HL-60 (cell line): ENCODE data around the gene NBEAL1.
"Not testable (repeated sequence)": the region's sequence is repeated elsewhere in the genome, so short reads cannot be mapped to it uniquely, and the experiment has no call there.

Source experiments
- DNase-seq, 2 experiments: peaks; one replicate each; pipeline ENCODE4 v3.0.0-alpha.2; 2010 to 2020; ENCODE audit warnings: low read depth in 1 of 2, low spot score in 1 of 2
- H3K27ac ChIP-seq: fragments of 250-450 bp; sonication (Bioruptor Pico); replicated peaks from 2 replicates; pipeline ENCODE4 v1.5.1; 2020; ENCODE audit warnings: mild to moderate bottlenecking, moderate library complexity
- H3K27me3 ChIP-seq: fragments of 250-450 bp; sonication (Bioruptor Pico); 2 replicates; pipeline ENCODE4 v1.5.1; 2021; ENCODE audit warnings: mild to moderate bottlenecking, moderate library complexity; ENCODE audit not compliant: insufficient read depth, poor library complexity, severe bottlenecking
- H3K4me3 ChIP-seq: replicated peaks from 2 replicates; pipeline ENCODE4 v1.5.1; 2011; ENCODE audit warnings: mild to moderate bottlenecking, control low read depth, low read length; ENCODE audit not compliant: insufficient read depth
- GABPA ChIP-seq: IDR thresholded peaks from 2 replicates; pipeline ENCODE4 v1.6.1; 2012; ENCODE audit warnings: low read depth
- POLR2AphosphoS5 ChIP-seq: IDR thresholded peaks from 2 replicates; pipeline ENCODE4 v1.6.1; 2012; ENCODE audit warnings: low read depth
- SPI1 ChIP-seq: IDR thresholded peaks from 2 replicates; pipeline ENCODE4 v1.6.1; 2012; ENCODE audit warnings: low read depth, mild to moderate bottlenecking, borderline replicate concordance
- long read RNA-seq: library from polyadenylated mRNA; unstranded; transcript quantifications from one replicate; pipeline ENCODE4 v2.0.0, GENCODE V29; 2020
- TF ChIP-seq, protein P1 (sequence below): IDR thresholded peaks from 2 replicates; pipeline ENCODE4 v1.6.1; 2012; ENCODE audit warnings: low read depth; ENCODE audit not compliant: insufficient replicate concordance
- TF ChIP-seq, protein P2 (sequence below): IDR thresholded peaks from one replicate; pipeline ENCODE4 v1.5.1; 2011; ENCODE audit warnings: low read length, control low read depth, inconsistent platforms; ENCODE audit not compliant: insufficient read depth

Gene NBEAL1
- long read RNA-seq, partial matches to known transcripts, result 2 of 3 reads
- long read RNA-seq, other reads (novel, unspliced or antisense), result 1 of 3 reads

DNA sequence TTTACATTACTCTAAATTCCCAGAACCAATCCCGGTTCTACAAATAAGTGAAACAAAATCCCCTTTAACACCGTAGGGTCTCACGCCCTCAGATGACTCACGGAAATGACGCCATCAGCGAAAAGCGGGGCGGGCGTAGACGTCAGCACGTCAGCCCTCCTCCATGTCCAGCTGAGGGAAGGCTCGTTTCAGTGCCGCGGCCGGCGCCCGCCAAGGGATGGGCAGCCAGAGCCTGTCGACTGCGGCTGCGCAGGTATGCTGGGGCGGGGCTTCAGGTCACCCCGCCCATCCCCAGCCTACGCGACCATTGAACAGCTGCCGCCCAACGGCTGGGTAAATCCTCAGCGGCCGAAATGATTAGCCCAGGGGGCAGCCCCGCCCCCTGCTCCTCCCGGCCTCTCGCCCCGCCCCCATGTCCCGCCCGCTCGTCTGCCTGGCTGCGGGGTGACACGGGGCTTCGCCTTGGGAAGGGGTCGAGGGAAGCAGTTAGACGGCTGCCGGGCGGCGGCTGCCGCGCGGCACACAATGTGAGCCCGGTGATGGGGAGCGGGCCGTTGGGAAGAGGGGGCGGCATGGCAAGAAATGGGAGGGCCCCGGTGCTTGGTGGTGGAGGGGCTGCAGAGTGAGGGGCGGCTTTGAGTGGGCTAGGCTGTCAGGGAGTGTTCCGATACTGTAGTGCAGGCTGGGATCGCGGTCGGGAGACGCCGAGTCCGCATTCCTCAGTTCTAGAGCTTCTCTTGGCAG lies at the start of gene NBEAL1:
TSS of gene NBEAL1 (plus strand) at position 420 of the 744 bp plus-strand sequence. CDS start 1,510 bp downstream, outside the sequence.
- TF ChIP-seq, protein P1, sequence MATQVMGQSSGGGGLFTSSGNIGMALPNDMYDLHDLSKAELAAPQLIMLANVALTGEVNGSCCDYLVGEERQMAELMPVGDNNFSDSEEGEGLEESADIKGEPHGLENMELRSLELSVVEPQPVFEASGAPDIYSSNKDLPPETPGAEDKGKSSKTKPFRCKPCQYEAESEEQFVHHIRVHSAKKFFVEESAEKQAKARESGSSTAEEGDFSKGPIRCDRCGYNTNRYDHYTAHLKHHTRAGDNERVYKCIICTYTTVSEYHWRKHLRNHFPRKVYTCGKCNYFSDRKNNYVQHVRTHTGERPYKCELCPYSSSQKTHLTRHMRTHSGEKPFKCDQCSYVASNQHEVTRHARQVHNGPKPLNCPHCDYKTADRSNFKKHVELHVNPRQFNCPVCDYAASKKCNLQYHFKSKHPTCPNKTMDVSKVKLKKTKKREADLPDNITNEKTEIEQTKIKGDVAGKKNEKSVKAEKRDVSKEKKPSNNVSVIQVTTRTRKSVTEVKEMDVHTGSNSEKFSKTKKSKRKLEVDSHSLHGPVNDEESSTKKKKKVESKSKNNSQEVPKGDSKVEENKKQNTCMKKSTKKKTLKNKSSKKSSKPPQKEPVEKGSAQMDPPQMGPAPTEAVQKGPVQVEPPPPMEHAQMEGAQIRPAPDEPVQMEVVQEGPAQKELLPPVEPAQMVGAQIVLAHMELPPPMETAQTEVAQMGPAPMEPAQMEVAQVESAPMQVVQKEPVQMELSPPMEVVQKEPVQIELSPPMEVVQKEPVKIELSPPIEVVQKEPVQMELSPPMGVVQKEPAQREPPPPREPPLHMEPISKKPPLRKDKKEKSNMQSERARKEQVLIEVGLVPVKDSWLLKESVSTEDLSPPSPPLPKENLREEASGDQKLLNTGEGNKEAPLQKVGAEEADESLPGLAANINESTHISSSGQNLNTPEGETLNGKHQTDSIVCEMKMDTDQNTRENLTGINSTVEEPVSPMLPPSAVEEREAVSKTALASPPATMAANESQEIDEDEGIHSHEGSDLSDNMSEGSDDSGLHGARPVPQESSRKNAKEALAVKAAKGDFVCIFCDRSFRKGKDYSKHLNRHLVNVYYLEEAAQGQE, result no peak
- TF ChIP-seq, protein P2, sequence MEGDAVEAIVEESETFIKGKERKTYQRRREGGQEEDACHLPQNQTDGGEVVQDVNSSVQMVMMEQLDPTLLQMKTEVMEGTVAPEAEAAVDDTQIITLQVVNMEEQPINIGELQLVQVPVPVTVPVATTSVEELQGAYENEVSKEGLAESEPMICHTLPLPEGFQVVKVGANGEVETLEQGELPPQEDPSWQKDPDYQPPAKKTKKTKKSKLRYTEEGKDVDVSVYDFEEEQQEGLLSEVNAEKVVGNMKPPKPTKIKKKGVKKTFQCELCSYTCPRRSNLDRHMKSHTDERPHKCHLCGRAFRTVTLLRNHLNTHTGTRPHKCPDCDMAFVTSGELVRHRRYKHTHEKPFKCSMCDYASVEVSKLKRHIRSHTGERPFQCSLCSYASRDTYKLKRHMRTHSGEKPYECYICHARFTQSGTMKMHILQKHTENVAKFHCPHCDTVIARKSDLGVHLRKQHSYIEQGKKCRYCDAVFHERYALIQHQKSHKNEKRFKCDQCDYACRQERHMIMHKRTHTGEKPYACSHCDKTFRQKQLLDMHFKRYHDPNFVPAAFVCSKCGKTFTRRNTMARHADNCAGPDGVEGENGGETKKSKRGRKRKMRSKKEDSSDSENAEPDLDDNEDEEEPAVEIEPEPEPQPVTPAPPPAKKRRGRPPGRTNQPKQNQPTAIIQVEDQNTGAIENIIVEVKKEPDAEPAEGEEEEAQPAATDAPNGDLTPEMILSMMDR, result no peak
- no peak for TF ChIP-seq GABPA
- no peak for TF ChIP-seq SPI1
- TF ChIP-seq POLR2AphosphoS5, result peak; percentile 29; the same call in 1 of the 2 replicates
- DNase-seq, result peak; percentile 90 to 97
- peak within 1 kb of the TSS; percentile 78 for H3K27ac ChIP-seq

DNA sequence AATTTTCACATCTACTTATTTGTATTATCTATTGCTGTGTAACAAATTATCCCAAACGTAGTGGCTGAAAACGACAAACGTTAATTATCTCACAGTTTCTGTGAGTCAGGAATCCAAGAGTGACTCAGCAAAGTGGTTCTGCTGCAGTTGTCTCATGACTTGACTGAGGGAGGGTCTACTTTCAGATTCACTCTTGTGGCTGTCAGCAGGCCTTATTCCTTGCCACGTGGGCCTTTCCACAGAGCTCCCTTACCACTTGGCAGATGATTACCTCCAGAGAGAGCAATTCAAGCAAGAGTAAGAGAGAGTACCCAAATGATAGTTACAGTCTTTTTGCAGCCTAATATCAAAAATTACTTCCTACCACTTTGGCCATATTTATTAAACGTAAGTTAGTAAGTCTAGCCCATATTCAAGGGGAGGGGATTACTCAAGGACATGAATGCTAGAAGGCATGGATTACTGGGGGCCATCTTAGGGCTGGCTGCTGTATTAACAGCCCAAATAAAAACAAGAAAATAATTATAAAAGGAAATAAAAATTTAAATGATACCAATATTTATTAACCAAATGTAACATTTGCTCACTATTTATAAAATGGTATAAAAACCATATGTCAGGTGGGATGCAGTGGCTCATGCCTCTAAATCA lies 48.7 kb upstream of the NBEAL1 start:
- TF ChIP-seq GABPA (no peak), SPI1 (no peak), POLR2AphosphoS5 (no peak)
- TF ChIP-seq, protein P2, result no peak
- TF ChIP-seq, protein P1, result no peak
- Histone ChIP-seq H3K4me3 (no peak overlapping the region), H3K27me3 (no peaks in the 10 kb centered on the region), H3K27ac (0 out of 2 replicates have a peak overlapping the region, but pooled peaks have one; percentile 8)
- DNase-seq, result peak; percentile 5 to 48

More for the DNA sequence above, at the start of gene NBEAL1:
- Histone ChIP-seq H3K4me3 (peak within 1 kb of the TSS; percentile 96), H3K27me3 (no peaks in the 10 kb centered on the region)

DNA sequence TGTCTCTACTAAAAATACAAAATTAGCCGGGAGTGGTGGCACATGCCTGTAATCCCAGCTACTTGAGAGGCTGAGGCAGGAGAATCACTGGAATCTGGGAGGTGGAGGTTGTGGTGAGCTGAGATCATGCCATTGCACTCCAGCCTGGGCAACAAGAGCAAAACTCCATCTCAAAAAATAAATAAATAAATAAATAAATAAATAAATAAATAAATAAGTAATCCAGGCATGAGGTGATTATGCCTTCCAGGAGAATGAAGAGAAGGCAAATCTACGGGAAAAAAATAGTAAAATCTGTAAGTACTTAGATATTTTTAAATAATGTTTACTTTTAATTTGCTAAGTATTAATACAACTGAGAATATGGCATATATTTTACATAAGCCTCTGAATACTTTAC lies 45.3 kb upstream of the NBEAL1 start:
- H3K27ac ChIP-seq, H3K27me3 ChIP-seq, H3K4me3 ChIP-seq, DNase-seq: not testable (repeated sequence)

DNA sequence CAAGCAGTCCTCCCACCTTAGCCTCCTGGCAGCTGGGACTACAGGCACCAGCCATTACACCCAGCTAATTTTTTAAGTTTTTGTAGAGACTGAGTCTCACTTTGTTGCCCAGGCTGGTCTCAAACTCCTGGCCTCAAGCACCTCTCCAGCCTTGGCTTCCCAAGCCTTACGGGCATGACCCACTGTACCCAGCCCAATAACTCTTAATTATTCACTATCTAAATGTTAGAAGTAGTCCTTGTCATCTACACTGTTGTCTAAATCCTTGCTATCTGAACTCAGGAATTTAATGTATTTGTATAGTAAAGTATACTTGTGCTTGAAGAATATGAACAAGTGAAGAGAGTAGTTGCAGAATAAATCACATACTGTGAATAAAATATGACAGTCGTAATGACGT lies 37.9 kb upstream of the NBEAL1 start:
- Histone ChIP-seq H3K4me3 (no peak overlapping the region), H3K27ac (no peak overlapping the region), H3K27me3 (no peaks in the 10 kb centered on the region)
- TF ChIP-seq, protein P1, result no peak
- TF ChIP-seq POLR2AphosphoS5 (no peak), GABPA (no peak), SPI1 (no peak)
- TF ChIP-seq, protein P2, result no peak
- no peak for DNase-seq
